HG03045 (cell line): ENCODE data around the gene ANAPC1.
"Not testable (repeated sequence)": the region's sequence is repeated elsewhere in the genome, so short reads cannot be mapped to it uniquely, and the experiment has no call there.

Experiments used
- ATAC-seq: cut with Tn5 transposase; IDR thresholded peaks from one replicate; pipeline ENCODE4 v1.9.1; 2021; ENCODE audit warnings: mild to moderate bottlenecking, moderate library complexity; ENCODE audit not compliant: unreplicated experiment

The ANAPC1 gene

GRCh38 chr2:111883661-111884591, at the start of gene ANAPC1:
TSS of gene ANAPC1 (minus strand) at chr2:111884193. CDS start at chr2:111880825, 3,368 bp downstream.
- peak; percentile 88 for ATAC-seq

GRCh38 chr2:111932841-111933291, 48.9 kb upstream of the ANAPC1 start:
- ATAC-seq, result no peak

- ATAC-seq, result no peak
Measured at GRCh38 chr2:111930875-111931274, 46.9 kb upstream of the ANAPC1 start.

GRCh38 chr2:111930409-111930808, 46.4 kb upstream of the ANAPC1 start:
- no peak for ATAC-seq

GRCh38 chr2:111927723-111928122, 43.7 kb upstream of the ANAPC1 start:
- no peak for ATAC-seq

- ATAC-seq, result no peak
Measured at GRCh38 chr2:111924617-111925107, 40.7 kb upstream of the ANAPC1 start.

DNA sequence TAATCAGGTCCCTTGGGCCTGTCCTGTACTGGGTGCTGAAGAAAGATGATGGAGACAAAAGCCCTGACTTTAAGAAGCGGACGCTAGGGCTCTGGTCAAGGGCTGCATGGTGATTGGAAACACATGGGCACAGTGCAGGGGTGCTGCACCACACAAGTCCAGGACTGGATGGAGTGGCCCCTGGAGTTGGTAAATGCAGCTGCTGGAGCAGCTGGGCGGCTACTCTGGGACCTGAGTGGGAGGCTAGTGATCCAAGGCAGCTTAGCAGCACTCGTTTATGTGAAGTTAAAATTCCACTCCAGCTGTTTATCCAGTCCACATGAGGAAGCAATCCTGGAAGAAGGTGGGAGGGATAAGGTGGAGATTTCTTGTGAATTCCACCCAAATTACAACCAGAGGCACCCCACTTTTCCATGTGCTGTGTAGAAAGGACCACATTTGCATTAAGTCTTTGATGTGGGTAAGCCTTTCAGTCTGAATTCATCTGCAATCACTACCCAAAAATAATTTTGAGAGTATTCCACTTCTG, 39.3 kb upstream of the ANAPC1 start:
- ATAC-seq, result no peak

DNA sequence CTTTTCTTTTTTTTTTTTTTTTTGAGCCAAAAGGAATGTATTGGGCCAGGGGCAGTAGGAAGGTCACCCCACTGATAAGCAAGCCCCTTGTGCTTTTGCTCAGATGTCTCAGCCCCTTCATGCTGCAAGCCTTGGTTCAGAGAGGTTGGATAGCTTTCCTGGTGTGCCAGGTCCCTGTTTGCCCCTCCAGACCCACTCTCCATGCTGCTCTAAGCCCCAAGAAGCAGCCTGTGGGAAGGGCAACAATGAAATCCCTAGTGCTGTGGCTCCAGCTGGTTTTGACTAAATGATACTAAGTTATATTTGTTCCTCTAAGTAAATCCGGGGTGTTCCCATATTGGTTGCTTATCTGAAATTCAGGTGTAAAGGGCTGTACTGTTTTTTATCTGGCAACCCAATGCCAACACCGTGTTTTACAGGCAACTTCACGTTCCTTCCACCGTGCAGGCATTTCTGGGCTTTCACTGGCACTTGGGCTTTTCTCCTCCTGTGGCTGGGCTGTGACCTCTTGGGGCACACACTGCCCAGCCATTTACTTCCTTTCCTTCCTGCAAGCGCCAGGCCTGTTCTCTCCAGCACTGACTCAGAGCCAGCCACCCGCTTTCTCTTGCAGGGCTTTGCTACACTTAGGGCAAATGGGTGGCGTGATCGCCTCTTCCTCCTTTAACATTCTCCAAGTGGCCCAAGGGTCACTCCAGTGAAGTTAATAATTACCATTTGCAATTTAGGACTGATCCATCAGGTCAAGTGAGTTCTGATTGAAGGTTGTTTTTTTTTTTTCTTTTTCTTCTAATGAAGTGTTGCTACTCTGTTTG, 36.0 kb upstream of the ANAPC1 start:
- ATAC-seq, result no peak

DNA sequence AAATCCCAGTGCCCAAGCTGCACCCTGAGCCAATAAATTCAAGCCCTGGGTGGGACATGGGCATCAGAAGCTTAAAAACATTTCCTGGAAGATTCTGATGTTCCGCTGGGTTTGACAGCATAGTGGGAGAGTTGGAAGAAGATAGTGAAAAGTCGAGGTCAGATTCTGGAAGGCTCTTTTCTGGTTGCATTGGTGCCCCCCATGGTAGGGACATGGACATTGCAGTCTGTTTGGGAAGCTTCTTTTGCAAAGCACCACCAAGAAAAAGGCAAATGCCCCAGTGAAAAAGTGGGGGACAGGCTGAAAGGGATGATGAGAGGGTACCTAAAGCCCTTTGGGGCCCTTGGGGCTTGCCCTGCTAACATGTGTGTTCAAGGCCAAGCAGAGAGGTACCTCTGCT, 35.4 kb upstream of the ANAPC1 start:
- ATAC-seq, result no peak

DNA sequence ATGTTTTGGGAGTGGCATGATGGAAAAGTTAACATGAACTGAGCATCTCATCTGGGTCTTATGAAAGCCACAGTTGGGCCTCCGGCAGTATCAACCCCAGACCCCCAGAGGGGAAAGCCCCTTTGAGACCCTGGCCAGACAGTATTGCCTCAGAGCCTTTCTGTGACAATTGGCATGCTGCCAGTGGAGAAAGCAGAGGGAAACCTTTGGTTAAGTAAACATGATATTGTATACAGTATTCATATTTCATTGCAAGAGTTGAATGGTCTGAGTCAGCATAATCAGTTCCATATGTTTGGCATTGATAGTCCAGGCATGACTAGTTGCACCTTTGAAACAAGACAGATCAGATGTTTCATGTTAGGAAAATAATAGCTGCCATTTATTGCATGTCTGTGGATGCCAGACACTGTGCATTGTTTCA, 34.4 kb upstream of the ANAPC1 start:
- no peak for ATAC-seq

GRCh38 chr2:111917106-111917505, 33.1 kb upstream of the ANAPC1 start:
- ATAC-seq, result no peak

DNA sequence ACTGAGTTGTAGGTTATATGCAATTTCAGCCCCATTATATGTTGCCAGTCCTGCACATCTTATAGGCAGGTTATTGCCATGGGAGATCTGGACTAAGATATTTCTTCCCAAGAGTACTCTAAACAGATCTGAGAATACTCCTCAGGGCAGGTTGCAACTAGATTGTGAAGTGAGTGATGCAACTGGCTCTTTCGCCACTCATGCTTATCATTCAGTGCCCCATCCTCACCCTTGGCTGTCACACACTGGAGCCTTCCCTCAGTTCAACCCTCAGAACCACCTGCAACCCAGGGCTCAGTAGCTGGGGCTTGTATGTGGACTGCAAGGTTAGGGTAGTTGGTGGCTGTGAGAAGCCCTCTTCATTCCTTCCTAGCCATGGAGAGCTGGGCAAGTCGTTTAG, 28.6 kb upstream of the ANAPC1 start:
- no peak for ATAC-seq

GRCh38 chr2:111911295-111911977, 27.4 kb upstream of the ANAPC1 start:
- ATAC-seq, result not testable (repeated sequence)

DNA sequence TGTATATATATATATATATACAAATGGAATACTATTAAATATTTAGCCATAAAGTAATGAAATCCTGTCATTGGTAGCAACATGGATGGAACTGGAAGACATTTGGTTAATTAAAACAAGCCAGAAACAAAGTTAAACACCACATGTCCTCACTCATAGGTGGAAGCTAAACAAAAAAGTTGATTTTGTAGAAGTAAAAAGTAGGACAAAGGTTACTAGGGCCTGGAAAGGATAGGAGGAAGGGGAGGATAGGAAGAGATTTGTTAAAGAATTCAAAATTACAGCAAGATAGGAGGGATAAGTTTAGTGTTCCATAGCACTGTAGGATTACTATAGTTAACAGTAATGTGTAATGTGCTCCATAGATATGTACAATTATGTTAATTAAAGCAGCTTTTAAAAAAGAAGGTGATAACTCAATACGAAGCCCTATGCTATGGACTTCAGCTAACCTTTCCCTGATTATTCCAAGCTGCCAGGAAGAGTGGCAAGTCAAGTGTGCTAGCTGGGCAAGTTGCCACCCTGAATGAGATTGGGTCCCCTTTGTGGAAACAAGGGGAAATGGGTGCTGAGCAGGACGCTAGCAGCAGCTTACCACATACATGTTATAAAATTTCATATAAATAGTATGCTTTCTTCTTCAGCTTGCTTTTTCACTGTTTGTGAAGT, 26.8 kb upstream of the ANAPC1 start:
- ATAC-seq, result no peak

DNA sequence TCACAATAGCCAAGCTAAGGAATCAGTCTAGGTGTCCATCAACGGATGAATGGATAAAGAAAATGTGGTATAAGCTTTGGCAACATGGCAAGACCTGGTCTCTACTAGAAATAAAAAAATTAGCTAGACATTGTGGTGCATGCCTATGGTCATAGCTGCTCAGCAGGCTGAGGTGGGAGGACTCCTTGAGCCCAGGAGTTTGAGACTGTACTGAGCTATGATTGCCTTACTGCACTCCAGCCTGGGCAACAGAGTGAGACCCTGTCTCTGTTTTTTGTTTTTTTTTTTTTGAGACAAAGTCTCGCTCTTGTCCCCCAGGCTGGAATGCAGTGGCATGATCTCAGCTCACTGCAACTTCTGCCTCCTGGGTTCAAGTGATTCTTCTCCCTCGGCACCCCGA, 26.0 kb upstream of the ANAPC1 start:
- ATAC-seq, result not testable (repeated sequence)

DNA sequence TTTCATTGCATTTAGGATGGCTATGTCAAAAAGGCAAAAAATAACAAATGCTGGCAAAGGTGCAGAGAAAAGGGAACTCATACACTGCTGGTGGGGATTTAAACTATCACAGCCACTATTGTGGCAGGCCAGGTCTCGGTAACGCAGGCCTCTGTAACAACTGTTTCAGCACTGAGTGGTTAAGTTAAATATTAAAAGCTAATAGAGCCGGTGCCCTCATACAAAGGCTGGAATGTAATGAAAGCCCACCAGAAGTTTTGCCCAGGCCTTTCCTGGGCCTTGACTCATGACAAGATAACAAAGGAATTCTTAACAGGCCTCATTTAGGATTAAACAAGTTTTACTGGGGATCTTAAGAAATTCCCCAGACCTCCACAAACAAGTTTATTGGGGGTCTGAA, 25.1 kb upstream of the ANAPC1 start:
- ATAC-seq, result no peak

GRCh38 chr2:111908578-111908977, 24.6 kb upstream of the ANAPC1 start:
- ATAC-seq, result no peak

DNA sequence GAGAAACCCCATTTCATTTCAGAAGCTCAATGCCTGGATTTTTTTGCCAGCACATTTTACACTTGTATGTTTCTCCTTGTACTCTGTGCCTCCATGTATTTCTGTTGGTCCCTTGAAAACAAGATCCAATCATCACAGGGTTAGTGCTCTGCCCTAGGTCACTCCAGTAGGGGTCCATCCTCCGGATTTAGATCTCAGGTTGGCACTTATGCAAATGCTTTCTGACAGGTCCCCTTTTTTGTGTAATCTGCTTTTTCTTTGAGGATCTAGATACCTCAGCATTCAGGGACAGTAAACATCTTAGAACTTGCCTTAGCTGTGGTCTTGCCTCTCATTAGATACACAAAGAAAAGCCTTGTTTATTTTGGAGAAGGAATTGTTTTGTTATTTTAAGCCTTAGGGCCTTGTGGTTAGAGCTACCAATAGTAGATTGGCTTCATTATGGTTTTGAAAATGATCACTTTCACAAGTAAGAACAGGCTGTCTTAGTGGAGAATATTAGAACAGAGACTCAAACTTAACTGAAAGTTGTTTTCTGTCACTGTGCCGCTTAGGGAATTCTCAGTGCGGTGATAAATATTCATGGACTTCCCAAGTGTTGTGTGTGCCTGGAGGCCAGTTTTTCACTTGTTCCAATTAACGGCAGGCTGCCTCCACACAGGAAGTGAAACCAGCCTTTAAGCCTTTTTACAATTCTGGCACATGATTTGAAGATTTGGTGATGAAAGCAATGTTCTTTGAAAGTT, 22.2 kb upstream of the ANAPC1 start:
- ATAC-seq, result no peak

GRCh38 chr2:111905475-111905869, 21.5 kb upstream of the ANAPC1 start:
- not testable (repeated sequence) for ATAC-seq
